ENCODE data around the gene NKPD1. TPM values are rescaled to one million over a fixed set of nuclear protein-coding genes. Genes with fewer than 3 reads are reported as not detected.

Gene NKPD1
- total RNA-seq, 1 donor from 2014 or later = not detected

Other genes starting within 250 kb of the NKPD1 start
- 1.4 TPM for gene APOC1, start 246.4 kb downstream of the NKPD1 start, total RNA-seq
- not detected for gene APOC4, start 218.7 kb downstream of the NKPD1 start, total RNA-seq
- not detected for gene APOC2, start 214.9 kb downstream of the NKPD1 start, total RNA-seq
- 90.1 TPM for gene CLPTM1, start 205.6 kb downstream of the NKPD1 start, total RNA-seq
- 4.2 TPM for gene RELB, start 159.5 kb downstream of the NKPD1 start, total RNA-seq
- 33.4 TPM for gene CLASRP, start 121.9 kb downstream of the NKPD1 start, total RNA-seq
- 0.19 TPM for gene ZNF296, start 84.5 kb downstream of the NKPD1 start, total RNA-seq
- 15.5 TPM for gene GEMIN7, start 81.7 kb downstream of the NKPD1 start, total RNA-seq
- gene PPP1R37, start 67.8 kb downstream of the NKPD1 start, total RNA-seq = 15.1 TPM
- 14.2 TPM for gene TRAPPC6A, start 17.3 kb upstream of the NKPD1 start, total RNA-seq
- gene BLOC1S3, start 17.8 kb upstream of the NKPD1 start, total RNA-seq = 5.2 TPM
- 0.97 TPM for gene EXOC3L2, start 84.4 kb upstream of the NKPD1 start, total RNA-seq
- 24.8 TPM for gene MARK4, start 90.3 kb upstream of the NKPD1 start, total RNA-seq
- gene CKM, start 161.9 kb upstream of the NKPD1 start, total RNA-seq = 5,817 TPM
- gene KLC3, start 179.8 kb upstream of the NKPD1 start, total RNA-seq = not detected
- gene ERCC2, start 209.6 kb upstream of the NKPD1 start, total RNA-seq = 12.7 TPM
- 182 TPM for gene PPP1R13L, start 244.1 kb upstream of the NKPD1 start, total RNA-seq
- 8.5 TPM for gene POLR1G, start 245.7 kb upstream of the NKPD1 start, total RNA-seq